Measurements from ENCODE around the gene GABARAPL2.

Gene GABARAPL2

DNA sequence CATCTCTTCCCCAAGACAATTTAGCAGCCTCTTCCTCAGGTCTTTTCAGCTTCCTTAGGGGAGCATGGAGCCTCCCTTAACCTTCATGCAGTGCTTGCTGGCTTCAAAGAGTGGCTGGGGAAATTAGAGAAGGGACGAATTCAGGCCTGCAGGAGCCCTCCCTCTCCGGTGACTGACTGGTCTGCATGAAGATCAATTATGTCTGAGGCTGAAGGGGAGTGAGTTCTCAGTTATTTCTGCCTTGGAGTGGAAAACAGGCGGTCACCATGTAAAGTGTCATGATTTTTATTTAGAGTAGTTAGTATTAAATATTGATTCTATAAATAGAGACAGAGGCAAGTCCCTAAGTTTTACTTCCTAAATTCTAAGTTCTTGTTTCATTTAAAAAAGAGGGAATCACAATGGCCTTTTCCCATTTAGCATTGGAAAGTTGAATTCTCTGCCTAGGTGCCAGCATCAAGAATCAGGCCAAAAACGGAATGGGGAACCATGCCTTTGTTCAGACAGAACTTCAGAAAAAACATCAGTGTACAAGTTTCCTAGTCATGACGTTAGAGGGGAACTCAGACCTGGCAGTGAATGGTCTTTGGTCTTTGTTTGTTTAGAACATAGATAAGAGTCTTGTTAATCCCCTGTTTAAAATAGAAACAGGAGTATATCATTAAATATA lies 4.4 kb downstream of the GABARAPL2 start:
- DNase-seq (ENCODE audit: extremely low read depth, low read depth) = no peak
- no peak for TF ChIP-seq CTCF (IDR thresholded peaks at IDR 0.05; ENCODE audit: low read depth, low read length)

DNA sequence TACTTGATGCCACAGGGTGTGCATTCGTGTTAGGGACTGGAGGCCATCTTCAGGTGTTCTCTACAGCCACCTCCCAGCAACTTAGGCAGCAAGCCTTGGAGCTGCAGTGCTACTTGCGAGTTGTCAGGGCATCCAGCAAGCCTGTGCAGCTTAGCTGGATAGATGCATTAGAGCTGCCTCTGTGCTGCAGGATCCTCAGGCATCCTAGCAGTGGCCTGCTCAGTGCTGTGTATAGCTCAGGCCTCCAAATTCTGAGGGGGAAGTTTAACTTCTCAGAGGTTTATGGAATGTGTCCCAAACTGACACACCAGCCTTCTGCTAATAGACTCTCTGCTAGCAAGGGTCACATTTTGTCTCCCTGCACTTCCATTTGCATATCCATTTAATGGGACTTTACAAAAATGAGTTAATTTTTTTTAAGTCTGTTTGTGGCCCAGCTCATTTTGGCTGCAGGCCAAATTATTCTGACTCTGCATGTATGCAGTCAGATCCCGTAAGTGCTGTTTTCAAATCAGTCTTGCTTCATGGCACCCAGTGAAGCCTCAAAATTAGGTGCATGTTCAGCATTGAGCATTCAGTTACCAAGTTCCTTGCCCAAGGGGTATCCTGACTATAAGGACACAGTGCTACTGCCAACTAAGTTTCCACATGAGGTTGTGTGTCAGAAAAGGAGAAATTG lies 6.8 kb downstream of the GABARAPL2 start:
- no peak for DNase-seq (ENCODE audit: extremely low read depth, low read depth)
- no peak for TF ChIP-seq CTCF (IDR thresholded peaks at IDR 0.05; ENCODE audit: low read depth, low read length)

DNA sequence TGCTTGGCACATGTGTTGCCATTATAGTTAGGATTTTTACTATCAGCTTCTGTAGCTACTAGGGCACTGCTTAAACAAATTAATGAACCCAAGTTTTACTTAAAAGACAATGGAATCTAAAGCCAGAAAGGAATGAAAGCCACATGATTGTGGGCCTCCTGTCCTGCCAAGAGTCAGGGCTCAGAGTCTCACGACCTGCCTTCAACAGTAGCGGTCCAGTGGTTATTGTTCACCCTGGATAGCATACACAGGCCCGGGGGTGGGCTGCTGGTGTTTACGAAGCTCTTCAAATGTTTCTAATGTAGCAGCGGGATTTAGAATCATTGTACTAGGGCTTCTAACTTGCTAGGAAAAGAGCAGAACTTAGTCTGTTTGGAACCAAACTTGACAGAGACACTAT lies 7.8 kb downstream of the GABARAPL2 start:
- TF ChIP-seq CTCF (IDR thresholded peaks at IDR 0.05; ENCODE audit: low read depth, low read length) = no peak
- DNase-seq (ENCODE audit: extremely low read depth, low read depth) = no peak

- no peak for DNase-seq (ENCODE audit: extremely low read depth, low read depth)
- TF ChIP-seq CTCF (IDR thresholded peaks at IDR 0.05; ENCODE audit: low read depth, low read length) = no peak
Measured at GRCh38 chr16:75575958-75576357, 9.8 kb downstream of the GABARAPL2 start.

- DNase-seq (ENCODE audit: extremely low read depth, low read depth) = no peak
- TF ChIP-seq CTCF (IDR thresholded peaks at IDR 0.05; ENCODE audit: low read depth, low read length) = no peak
Measured at GRCh38 chr16:75576384-75576811, 10.2 kb downstream of the GABARAPL2 start.

GRCh38 chr16:75578212-75578611 lies 12.0 kb downstream of the GABARAPL2 start:
- no peak for DNase-seq (ENCODE audit: extremely low read depth, low read depth)
- no peak for TF ChIP-seq CTCF (IDR thresholded peaks at IDR 0.05; ENCODE audit: low read depth, low read length)

GRCh38 chr16:75578725-75579124 lies 12.5 kb downstream of the GABARAPL2 start:
- TF ChIP-seq CTCF (IDR thresholded peaks at IDR 0.05; ENCODE audit: low read depth, low read length) = no peak
- DNase-seq (ENCODE audit: extremely low read depth, low read depth) = no peak

All from AG09319 (cell line).